Liver (tissue), 9 donors: ENCODE measurements around the gene ANKRD28. TPM values are rescaled to one million over a fixed set of nuclear protein-coding genes. Genes with fewer than 3 reads are reported as not detected.

Experiments
- DNase-seq: peaks from one replicate; pipeline ENCODE4 v3.0.0-alpha.2; 2017; ENCODE audit warnings: low spot score
- H3K27ac ChIP-seq, 2 donors: one replicate each; pipeline ENCODE4 v1.7.0; 2013; ENCODE audit warnings: inconsistent platforms in 2 of 2, low read length in 2 of 2, control low read depth in 1 of 2, low read depth in 1 of 2, mild to moderate bottlenecking in 1 of 2
- H3K27me3 ChIP-seq, 4 donors: one replicate each; pipeline versions ENCODE4 v1.6.1 to v1.7.0; 2013; ENCODE audit warnings: low read length in 3 of 4, inconsistent platforms in 1 of 4, mild to moderate bottlenecking in 1 of 4, moderate library complexity in 1 of 4; ENCODE audit not compliant: control insufficient read depth in 4 of 4, insufficient read depth in 4 of 4
- H3K36me3 ChIP-seq, 4 donors: one replicate each; pipeline versions ENCODE4 v1.6.1 to v1.7.0; 2013; ENCODE audit warnings: low read length in 3 of 4, mild to moderate bottlenecking in 3 of 4, low read depth in 1 of 4, moderate library complexity in 1 of 4; ENCODE audit not compliant: control insufficient read depth in 4 of 4, insufficient read depth in 3 of 4
- H3K4me1 ChIP-seq, 4 donors: one replicate each; pipeline versions ENCODE4 v1.6.1 to v1.7.0; 2013; ENCODE audit warnings: low read length in 3 of 4, mild to moderate bottlenecking in 3 of 4, moderate library complexity in 1 of 4; ENCODE audit not compliant: control insufficient read depth in 4 of 4, insufficient read depth in 4 of 4
- H3K4me3 ChIP-seq, 3 donors: one replicate each; pipeline versions ENCODE4 v1.6.1 to v1.7.0; 2013; ENCODE audit warnings: low read length in 3 of 3, control low read depth in 1 of 3, low read depth in 1 of 3, mild to moderate bottlenecking in 1 of 3
- H3K9ac ChIP-seq, 2 donors: one replicate each; pipeline ENCODE4 v1.7.0; 2013; ENCODE audit warnings: low read length in 2 of 2, mild to moderate bottlenecking in 2 of 2, moderate library complexity in 2 of 2, control low read depth in 1 of 2, low read depth in 1 of 2
- H3K9me3 ChIP-seq, 4 donors: one replicate each; pipeline versions ENCODE4 v1.6.1 to v1.7.0; 2013; ENCODE audit warnings: low read length in 3 of 4; ENCODE audit not compliant: control insufficient read depth in 4 of 4
- EGR1 ChIP-seq, 2 donors: IDR thresholded peaks; 2 replicates each; pipeline ENCODE4 v1.6.1; 2016 to 2018; ENCODE audit warnings: antibody characterized with exemption in 2 of 2, low read depth in 2 of 2
- FOXA2 ChIP-seq: IDR thresholded peaks from 2 replicates; pipeline ENCODE4 v1.6.1; 2016; ENCODE audit warnings: antibody characterized with exemption
- HNF4A ChIP-seq, 2 donors: conservative IDR thresholded peaks; 2 replicates each; pipeline ENCODE4 v1.6.1; 2016; ENCODE audit warnings: antibody characterized with exemption in 2 of 2, mild to moderate bottlenecking in 2 of 2
- HNF4G ChIP-seq: IDR thresholded peaks from 2 replicates; pipeline ENCODE4 v1.6.1; 2016; ENCODE audit warnings: antibody characterized with exemption
- JUND ChIP-seq, 2 donors: IDR thresholded peaks; 2 replicates each; pipeline ENCODE4 v1.6.1; 2016; ENCODE audit warnings: antibody characterized with exemption in 2 of 2
- MAX ChIP-seq: IDR thresholded peaks from 2 replicates; pipeline ENCODE4 v1.6.1; 2016; ENCODE audit warnings: antibody characterized with exemption
- NR2F2 ChIP-seq: IDR thresholded peaks from 2 replicates; pipeline ENCODE4 v1.6.1; 2016; ENCODE audit warnings: antibody characterized with exemption
- RAD21 ChIP-seq, 2 donors: IDR thresholded peaks; 2 replicates each; pipeline ENCODE4 v1.6.1; 2016; ENCODE audit warnings: antibody characterized with exemption in 2 of 2, mild to moderate bottlenecking in 2 of 2
- RXRA ChIP-seq, 2 donors: IDR thresholded peaks; 2 replicates each; pipeline ENCODE4 v1.6.1; 2017 to 2018; ENCODE audit warnings: antibody characterized with exemption in 2 of 2, mild to moderate bottlenecking in 1 of 2
- SP1 ChIP-seq: IDR thresholded peaks from 2 replicates; pipeline ENCODE4 v1.6.1; 2018; ENCODE audit warnings: antibody characterized with exemption, mild to moderate bottlenecking
- TAF1 ChIP-seq: conservative IDR thresholded peaks from 2 replicates; pipeline ENCODE4 v1.6.1; 2016; ENCODE audit warnings: antibody characterized with exemption, mild to moderate bottlenecking
- YY1 ChIP-seq: IDR thresholded peaks from 2 replicates; pipeline ENCODE4 v1.6.1; 2016; ENCODE audit warnings: antibody characterized with exemption, mild to moderate bottlenecking
- ZBTB33 ChIP-seq: IDR thresholded peaks from 2 replicates; pipeline ENCODE4 v1.6.1; 2016; ENCODE audit warnings: antibody characterized with exemption
- WGBS: extraction: QIAGEN DNeasy Blood & Tissue Kit; methylation state at CpG from one replicate; pipeline ENCODE4 v1.1.7; 2013; 5-methylcytosine and 5-hydroxymethylcytosine counted together
- polyA plus RNA-seq, 2 donors: library from polyadenylated mRNA; stranded (reverse) in 1 of 2; unstranded in 1 of 2; fragments of 200-250 nt in 1 of 2; fragments of >200 nt in 1 of 2; fragmentation: Nextera tagmentation in 1 of 2; extraction: Ambion mirVana in 1 of 2; gene quantifications; one replicate each; pipeline versions ENCODE4 v1.2.1 to v1.2.3, GENCODE V29; 2013 to 2015
- total RNA-seq, 2 donors: library from RNA; depleted of rRNA; stranded (reverse); fragments of >200 nt; gene quantifications; one replicate each; pipeline ENCODE4 v1.2.3, GENCODE V29; 2014
- TF ChIP-seq, protein P1 (sequence below): IDR thresholded peaks from 2 replicates; pipeline ENCODE4 v1.6.1; 2016; ENCODE audit warnings: antibody characterized with exemption
- TF ChIP-seq, protein P2 (sequence below): fragments of 150-350 bp; IDR thresholded peaks from 2 replicates; pipeline ENCODE4 v1.5.1; 2017; ENCODE audit warnings: improper control_type of control experiment, low read depth, low read length; ENCODE audit not compliant: missing input control
- TF ChIP-seq, protein P3 (sequence below): IDR thresholded peaks from 2 replicates; pipeline ENCODE4 v1.6.1; 2016; ENCODE audit warnings: antibody characterized with exemption, mild to moderate bottlenecking
- donor health status: healthy.
- donor health status: healthy.
- donor health status: healthy.
- donor health status: healthy.
- donor health status: healthy.

Gene ANKRD28
- total and polyA plus RNA-seq, 4 donors = 9.2 to 39.1 (median 16.8) TPM

DNA sequence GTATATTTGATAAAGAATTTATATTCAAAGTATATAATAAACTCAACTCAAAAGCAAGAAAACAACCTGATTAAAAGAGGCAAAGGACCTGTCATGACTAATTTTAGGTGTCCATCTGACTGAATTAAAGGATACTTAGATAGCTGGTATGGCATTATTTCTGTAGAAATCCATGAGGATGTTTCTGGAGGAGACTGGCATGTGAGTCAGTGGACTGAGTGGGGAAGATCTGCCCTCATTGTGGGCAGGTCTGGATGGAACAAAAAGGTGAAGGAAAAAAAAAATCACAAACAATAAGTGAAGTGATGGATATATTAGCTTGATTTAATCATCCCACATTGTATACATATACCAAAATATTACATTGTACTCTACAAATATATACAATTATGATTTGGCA is 16.6 kb downstream of the ANKRD28 start:
- DNase-seq = no peak
- Histone ChIP-seq H3K36me3 (no peaks in the 10 kb centered on the region), H3K9ac (no peak overlapping the region), H3K4me1 (peaks cover 0 to 15% (median 5%) of the 10 kb centered on the region in 4 donors), H3K27ac (no peak overlapping the region), H3K9me3 (no peaks in the 10 kb centered on the region), H3K4me3 (no peak overlapping the region), H3K27me3 (no peaks in the 10 kb centered on the region)
- no peak for TF ChIP-seq EGR1 (IDR thresholded peaks at IDR 0.05; ENCODE audit: low read depth in 2 of 2)
- no peak for TF ChIP-seq MAX

DNA sequence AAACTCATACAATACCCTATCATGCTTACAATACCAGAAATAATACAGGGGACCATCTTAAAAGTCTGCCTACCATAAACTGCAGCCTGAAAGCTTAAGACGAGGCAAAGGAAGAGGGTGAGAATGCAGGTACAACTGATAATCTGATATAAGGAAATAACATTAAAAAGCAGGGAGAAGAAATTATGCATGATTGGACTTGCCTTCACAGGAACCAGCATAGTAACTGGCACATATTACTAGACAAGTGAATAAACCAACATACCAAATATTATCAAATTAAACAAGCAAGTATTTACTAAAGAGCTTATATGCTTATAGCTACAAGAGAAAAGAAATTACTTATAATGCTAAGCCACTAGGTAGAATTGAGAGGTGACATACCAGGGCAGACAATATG is 18.7 kb downstream of the ANKRD28 start:
- 97% methylated on average over 1 of the region's 1 CpG for WGBS
- no peak for DNase-seq
- Histone ChIP-seq H3K4me3 (no peak overlapping the region), H3K27me3 (no peaks in the 10 kb centered on the region), H3K9me3 (no peaks in the 10 kb centered on the region), H3K4me1 (peaks cover 0 to 15% (median 5%) of the 10 kb centered on the region in 4 donors), H3K27ac (no peak overlapping the region), H3K36me3 (no peaks in the 10 kb centered on the region), H3K9ac (no peak overlapping the region)
- TF ChIP-seq, protein P1, sequence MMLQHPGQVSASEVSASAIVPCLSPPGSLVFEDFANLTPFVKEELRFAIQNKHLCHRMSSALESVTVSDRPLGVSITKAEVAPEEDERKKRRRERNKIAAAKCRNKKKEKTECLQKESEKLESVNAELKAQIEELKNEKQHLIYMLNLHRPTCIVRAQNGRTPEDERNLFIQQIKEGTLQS = no peak
- TF ChIP-seq NR2F2 = no peak
- TF ChIP-seq YY1 = no peak
- no peak for TF ChIP-seq TAF1
- TF ChIP-seq HNF4A (conservative IDR thresholded peaks at IDR 0.05) = no peak
- no peak for TF ChIP-seq RXRA (IDR thresholded peaks at IDR 0.05)
- TF ChIP-seq EGR1 (IDR thresholded peaks at IDR 0.05; ENCODE audit: low read depth in 2 of 2) = no peak
- TF ChIP-seq, protein P2, sequence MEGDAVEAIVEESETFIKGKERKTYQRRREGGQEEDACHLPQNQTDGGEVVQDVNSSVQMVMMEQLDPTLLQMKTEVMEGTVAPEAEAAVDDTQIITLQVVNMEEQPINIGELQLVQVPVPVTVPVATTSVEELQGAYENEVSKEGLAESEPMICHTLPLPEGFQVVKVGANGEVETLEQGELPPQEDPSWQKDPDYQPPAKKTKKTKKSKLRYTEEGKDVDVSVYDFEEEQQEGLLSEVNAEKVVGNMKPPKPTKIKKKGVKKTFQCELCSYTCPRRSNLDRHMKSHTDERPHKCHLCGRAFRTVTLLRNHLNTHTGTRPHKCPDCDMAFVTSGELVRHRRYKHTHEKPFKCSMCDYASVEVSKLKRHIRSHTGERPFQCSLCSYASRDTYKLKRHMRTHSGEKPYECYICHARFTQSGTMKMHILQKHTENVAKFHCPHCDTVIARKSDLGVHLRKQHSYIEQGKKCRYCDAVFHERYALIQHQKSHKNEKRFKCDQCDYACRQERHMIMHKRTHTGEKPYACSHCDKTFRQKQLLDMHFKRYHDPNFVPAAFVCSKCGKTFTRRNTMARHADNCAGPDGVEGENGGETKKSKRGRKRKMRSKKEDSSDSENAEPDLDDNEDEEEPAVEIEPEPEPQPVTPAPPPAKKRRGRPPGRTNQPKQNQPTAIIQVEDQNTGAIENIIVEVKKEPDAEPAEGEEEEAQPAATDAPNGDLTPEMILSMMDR = no peak
- TF ChIP-seq HNF4G = no peak
- no peak for TF ChIP-seq FOXA2
- TF ChIP-seq MAX = no peak
- no peak for TF ChIP-seq ZBTB33
- TF ChIP-seq JUND (IDR thresholded peaks at IDR 0.05) = no peak

DNA sequence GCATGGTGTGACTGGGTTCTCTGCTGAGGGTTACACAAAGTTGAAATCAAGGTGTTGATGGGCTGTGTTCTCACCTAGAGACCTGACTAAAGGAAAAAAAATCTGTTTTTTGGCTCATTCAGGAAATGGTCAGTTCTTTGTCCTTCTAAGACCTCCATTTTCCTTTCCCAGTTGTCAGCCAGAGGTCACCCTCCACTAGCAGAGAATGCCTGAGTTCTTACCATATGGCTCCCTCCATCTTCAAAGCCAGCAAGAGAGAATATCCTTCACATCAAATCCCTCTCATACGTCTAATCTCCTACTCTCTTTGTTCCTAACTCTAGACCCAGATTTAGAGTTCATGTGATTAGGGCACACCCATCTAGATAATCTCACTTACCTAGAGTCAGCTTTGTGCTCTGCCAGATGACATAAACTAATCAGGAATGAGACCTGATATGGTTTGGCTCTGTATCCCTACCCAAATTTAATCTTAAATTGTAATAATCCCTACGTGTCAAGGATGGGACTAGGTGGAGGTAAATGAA is 19.4 kb downstream of the ANKRD28 start:
- 89% methylated on average over 2 of the region's 2 CpGs for WGBS
- H3K9ac ChIP-seq = no peak overlapping the region
- no peaks in the 10 kb centered on the region for H3K36me3 ChIP-seq
- H3K9me3 ChIP-seq = no peaks in the 10 kb centered on the region
- no peak overlapping the region for H3K4me3 ChIP-seq
- no peak overlapping the region for H3K27ac ChIP-seq
- no peak for DNase-seq
- H3K27me3 ChIP-seq = no peaks in the 10 kb centered on the region
- H3K4me1 ChIP-seq = peaks cover 0 to 11% (median 5%) of the 10 kb centered on the region in 4 donors
- TF ChIP-seq, protein P3, sequence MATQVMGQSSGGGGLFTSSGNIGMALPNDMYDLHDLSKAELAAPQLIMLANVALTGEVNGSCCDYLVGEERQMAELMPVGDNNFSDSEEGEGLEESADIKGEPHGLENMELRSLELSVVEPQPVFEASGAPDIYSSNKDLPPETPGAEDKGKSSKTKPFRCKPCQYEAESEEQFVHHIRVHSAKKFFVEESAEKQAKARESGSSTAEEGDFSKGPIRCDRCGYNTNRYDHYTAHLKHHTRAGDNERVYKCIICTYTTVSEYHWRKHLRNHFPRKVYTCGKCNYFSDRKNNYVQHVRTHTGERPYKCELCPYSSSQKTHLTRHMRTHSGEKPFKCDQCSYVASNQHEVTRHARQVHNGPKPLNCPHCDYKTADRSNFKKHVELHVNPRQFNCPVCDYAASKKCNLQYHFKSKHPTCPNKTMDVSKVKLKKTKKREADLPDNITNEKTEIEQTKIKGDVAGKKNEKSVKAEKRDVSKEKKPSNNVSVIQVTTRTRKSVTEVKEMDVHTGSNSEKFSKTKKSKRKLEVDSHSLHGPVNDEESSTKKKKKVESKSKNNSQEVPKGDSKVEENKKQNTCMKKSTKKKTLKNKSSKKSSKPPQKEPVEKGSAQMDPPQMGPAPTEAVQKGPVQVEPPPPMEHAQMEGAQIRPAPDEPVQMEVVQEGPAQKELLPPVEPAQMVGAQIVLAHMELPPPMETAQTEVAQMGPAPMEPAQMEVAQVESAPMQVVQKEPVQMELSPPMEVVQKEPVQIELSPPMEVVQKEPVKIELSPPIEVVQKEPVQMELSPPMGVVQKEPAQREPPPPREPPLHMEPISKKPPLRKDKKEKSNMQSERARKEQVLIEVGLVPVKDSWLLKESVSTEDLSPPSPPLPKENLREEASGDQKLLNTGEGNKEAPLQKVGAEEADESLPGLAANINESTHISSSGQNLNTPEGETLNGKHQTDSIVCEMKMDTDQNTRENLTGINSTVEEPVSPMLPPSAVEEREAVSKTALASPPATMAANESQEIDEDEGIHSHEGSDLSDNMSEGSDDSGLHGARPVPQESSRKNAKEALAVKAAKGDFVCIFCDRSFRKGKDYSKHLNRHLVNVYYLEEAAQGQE = no peak
- no peak for TF ChIP-seq MAX
- no peak for TF ChIP-seq RAD21 (IDR thresholded peaks at IDR 0.05)
- TF ChIP-seq HNF4A (conservative IDR thresholded peaks at IDR 0.05) = no peak
- TF ChIP-seq, protein P2 = no peak
- TF ChIP-seq, protein P1 = no peak
- no peak for TF ChIP-seq YY1
- no peak for TF ChIP-seq SP1
- no peak for TF ChIP-seq JUND (IDR thresholded peaks at IDR 0.05)
